ENCODE measurements around the gene CYP1B1.

CYP1B1 gene

DNA sequence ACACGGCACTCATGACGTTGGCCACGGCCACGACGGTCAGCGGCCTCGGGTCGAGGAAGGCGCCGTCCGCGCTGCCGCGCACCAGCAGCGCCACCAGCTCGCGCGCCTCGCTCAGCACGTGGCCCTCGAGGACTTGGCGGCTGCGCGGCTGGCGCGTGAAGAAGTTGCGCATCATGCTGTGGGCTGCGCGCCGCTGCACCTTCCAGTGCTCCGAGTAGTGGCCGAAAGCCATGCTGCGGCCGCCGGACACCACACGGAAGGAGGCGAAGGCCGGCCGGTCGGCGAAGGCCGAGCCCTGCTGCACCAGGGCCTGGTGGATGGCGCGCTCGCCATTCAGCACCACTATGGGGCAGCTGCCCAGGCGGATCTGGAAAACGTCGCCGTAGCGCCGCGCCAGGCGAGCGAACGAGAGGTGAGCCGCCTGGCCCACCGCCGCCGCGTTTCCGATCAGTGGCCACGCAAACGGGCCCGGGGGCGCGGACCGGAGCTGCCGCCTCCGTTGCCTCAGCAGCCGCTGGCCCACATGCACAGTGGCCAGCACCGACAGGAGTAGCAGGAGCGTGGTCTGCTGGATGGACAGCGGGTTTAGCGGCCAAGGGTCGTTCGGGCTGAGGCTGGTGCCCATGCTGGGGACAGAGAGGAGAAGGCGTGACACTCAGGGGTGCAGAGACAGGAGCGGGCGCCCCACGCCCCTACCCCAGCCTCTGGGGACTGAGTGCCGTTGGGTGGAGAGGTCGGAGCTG lies 1.0 kb downstream of the CYP1B1 start:
- peak; percentile 6 for DNase-seq

DNA sequence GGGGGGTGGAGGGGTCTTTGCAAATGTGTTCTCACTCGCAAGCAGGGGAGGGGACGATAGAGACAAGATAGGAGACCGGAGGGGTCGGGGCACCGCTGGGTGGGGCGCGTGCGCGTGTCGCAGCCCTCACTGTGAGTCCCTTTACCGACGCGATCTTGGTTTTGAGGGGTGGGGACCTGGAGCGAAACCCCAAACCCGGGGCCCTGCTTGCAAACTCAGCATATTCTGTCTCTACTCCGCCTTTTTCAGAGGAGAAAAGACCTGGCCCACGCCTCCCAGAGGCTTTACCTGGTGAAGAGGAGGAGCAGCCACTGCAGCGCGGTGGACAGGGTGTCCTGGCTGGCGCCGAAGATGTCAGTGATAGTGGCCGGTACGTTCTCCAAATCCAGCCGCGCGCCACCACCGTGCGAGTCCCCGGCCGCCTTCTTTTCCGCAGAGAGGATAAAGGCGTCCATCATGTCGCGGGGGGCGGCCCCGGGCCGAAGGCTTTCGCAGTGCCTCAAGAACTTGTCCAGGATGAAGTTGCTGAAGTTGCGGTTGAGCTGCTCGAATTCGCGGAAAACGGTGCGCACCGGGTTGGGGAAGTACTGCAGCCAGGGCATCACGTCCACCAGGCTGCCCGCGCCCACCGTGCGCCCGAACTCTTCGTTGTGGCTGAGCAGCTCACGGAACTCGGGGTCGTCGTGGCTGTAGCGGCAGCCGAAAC lies 1.7 kb downstream of the CYP1B1 start:
- DNase-seq: peak; percentile 6

DNA sequence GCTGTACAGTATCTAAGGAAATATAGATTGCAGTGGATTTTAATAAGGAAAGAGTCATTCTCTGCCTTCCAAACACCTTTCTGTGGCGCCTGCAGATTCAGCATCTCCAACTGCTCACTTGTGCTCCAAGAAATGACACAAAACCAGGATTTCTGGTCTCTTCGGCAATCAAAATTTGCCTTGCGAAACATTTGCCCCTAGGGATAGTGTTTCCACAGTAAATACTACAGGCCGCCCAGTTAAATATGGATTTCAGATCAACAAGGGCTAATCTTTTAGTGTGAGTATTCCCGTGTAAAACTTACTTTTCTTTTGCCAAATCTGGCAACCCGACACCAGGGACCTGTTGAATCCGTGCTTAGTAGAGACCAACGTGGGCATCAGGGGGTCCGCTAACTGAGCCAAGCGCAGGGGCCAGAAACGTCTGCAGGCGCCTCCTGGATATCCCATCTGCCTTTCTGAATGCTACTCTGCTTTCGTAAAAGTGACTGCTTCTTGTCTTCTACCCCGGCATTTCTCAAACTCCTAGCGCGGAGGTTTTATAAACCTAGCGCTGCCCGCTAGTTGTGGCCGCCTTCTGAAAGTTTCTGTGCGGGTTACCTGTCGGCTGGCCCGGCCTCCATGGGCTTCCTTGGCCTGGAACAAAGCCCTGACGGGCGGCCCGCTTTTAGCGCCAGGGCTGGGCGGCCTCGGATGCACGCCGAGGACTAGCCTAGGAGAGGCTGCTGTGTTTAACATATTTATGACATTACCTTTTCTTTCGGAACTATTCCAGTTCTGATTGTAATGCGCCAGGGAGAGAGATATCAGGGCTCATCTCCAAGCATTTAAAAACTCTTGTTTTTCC lies 2.5 kb downstream of the CYP1B1 start:
- no peak for DNase-seq

DNA sequence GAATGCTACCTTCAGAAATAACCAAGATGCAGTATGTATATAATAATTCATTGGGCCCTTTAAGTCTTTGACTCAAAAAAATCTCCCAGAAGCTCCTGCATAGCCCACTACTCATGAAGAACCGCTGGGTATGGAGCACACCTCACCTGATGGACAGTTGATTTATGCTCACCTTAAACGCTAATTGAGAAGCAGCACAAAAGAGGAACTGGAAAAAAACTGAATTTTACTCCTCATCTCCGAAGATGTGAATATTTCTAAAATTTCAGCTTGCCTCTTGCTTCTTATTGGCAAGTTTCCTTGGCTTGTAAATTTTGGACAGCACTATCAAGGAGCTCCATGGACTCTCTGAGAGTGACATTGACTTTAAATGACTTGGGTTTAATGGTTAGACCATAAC lies 5.5 kb downstream of the CYP1B1 start:
- DNase-seq: no peak

DNA sequence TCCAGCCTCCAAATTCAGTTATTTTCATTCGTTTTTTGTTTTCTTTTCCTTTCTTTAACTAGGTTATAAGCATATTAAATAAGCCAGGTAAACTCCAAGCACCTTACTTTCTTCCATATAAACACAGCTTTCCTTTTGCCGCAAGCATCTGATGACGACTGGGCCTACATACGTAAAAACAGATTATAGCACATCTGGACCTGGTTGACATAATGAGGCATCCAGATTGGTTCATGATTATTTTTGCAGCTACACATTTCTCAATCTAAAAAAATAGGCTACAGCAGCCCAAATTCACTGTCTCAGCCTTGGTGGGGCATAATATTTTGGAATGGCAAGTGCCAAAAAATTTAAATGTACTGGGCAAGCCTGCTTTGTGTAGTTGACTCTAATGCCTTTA lies 7.7 kb downstream of the CYP1B1 start:
- DNase-seq: no peak

DNA sequence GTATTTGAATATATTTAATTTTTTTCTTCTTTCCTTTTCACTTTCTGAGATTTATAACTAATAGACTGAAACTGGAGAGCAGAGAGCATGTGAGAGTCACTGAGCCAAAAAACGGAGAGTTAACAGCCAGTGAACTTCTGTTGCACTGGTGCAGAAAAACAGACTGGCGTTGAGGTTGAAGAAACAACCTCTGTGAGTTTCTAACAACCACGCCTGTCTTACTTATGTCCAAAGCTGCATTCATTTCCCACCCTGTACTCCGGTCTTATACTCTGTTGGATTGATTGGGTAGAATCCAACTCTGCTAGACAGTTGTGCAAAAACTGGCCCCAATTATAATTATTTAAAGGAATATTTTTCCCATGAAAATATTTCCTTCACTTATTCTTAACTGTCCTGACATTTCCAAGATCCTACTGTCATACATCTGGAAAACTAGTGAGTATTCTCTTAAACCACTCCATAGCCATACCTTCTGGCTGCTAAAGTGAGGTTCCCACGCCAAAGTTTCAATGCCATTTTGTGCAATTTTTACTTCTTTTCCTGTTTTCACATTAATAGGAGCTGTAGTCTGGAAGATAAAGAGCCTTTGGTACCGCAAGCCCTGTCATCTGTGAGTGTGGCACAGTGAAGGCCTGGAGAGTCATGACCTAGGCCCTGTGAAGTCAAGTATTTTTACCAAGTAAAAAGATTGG lies 9.4 kb downstream of the CYP1B1 start:
- DNase-seq: no peak

DNA sequence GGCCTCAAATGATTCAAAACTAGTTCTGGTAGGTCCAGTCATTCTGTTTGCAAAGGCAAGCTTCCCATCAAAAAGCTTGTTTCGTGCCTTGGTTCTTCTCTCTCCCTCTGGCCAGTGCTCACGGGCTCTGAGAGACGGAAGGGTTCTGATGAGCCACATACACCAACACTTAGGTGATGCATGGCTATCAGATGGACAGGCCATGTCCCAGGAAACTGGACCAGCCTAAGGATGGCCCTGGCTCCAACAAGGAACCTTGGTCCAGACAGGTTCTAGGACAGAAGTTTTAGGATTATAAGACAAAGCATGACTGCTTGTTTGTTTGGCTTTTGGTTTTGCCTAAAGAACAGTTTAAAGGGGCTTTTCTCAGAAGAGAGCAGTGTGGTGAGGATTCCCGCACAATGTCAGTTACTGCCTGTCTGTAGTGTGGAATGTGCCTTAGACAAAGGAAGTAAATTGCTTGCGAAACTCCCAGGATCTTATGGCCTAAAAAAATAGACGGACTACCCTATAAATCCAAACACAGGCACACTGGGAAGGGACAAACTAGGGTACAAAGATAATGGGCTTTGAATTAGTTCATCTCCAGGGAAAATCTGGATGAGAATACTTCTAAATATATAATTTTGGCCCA lies 10.3 kb downstream of the CYP1B1 start:
- DNase-seq: no peak

DNA sequence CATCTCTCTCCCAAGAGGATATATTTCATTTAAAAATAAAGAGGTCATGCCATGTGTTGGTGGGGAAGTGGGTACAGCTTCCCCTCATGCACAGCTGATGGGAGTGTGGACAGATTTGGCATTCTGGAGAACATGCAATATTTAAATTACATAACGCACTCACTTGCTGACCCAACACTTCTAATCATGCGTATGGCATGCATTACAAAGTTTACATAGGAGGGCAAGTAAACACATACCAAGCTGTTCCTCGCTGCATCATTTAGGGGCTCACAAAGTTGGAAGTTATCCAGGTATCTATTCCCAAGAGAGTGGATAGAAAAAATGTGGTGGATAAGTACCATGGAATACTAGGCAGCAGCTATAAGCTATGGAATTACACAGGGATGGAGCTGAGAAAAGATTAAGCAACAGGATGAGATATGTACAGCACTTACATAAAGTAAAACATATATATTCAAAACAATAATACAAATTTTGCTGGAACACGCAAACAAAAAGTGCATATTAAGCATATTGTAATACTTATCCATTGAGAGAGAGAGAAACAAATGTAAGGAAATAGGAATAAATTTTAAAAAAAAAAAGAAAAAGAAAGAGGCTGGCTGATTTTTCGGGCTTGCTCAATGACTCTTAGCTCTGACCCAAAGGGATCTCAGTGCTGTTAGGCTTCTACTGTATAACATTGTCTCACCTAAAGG lies 11.0 kb downstream of the CYP1B1 start:
- DNase-seq: no peak

DNA sequence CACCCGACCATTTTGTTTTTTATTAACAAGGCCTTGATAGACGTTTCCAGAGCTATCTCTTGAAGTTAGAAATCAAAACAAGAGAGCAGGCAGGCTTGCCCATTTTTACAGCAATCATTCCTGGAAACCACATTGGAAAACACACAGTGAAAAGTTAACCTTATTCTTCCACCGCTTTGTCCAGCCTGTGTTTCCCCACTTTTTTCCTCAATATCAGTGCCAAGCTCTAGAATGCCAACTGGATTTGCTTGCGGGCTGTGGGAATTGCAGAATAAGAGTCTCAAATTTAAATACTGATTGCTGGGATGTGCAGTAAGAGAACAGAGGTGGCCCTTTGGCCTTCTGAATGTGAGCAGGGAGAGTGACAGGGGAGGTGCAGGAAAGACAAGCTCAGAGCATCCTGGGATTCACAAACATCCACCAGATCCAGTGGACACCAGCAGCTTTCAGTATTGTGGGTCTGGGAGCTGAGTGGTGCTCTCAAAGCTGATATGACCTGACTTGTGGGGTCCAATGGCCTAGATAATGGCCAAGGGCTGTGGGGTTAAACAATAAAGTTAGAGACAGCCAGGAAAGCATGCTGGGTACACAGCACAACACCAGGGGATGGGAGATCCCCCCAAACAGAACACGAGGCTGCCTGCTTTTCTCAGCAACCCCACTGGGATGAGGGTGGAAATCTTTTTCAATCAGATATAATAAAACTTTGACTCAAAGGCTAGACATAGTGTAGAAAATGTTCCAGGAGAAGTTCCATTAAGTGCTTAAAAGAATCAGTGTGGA lies 15.5 kb downstream of the CYP1B1 start:
- no peak for DNase-seq

DNA sequence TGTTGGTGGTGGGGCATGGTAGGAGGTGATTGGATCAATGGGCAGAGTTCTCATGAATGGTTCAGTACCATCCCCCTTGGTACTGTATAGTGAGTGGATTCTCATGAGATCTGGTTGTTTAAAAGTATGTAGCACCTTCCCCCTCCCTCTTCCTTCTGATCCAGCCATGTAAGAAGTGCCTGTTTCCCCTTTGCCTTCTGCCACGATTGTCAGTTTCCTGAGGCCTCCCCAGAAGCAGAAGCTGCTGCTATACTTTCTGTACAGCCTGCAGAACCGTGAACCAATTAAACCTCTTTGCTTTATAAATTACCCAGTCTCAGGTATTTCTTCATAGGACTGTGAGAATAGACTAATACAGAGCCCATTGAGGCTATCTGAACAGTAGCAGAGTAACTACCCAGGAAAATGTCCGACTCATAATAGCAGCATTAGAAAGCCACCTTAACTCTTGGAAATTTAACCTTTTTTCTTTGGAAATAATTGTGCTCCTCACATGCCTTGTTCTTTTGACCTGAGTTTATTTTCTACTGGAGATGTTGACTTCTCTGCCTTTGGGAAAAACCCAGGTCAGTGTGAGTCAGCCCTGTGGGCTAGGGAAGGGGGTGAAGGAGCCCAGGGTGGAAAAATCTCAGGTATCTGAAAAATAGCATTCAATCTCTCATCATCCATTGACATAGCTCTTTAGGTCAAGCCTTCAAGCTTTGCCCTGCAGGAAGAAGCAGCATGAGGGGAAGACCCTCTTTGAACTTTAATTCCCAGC lies 18.1 kb downstream of the CYP1B1 start:
- DNase-seq: no peak

DNA sequence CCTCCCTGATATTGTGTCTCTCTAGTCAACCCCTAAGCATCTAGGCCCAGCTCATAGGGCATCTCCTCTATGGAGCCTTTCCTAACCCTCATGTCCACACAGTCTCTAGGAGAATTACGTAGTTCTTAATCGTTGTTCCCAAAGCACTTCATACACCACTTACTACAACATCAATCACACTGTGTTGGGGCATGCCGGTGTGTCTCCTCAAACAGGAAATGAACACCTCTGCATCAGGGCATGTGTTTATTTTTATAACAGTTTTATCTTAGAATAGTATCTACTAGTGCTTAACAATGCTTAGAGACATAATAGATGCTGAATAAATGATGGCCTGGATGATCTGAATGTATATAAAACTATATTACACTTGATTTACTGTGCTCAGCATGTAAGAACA lies 19.7 kb downstream of the CYP1B1 start:
- DNase-seq: no peak

DNA sequence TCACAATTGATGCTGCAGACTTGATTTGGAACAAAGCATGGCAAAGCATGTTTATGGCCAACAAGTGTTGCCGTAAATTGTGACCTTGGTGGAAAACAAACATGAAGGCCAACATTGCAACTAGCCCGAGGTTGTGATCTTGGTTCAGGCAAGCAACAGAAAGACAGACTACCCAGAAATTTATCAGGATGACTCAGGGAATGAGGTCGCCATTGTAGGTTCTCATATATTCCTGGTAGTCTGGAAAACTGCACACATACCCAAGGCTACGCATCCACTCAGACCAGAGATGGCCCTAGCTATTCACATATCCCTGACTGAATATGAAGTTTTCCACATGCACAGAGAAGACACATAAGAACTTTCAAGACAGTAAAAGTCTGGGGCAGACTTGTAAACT lies 30.1 kb downstream of the CYP1B1 start:
- no peak for DNase-seq

DNA sequence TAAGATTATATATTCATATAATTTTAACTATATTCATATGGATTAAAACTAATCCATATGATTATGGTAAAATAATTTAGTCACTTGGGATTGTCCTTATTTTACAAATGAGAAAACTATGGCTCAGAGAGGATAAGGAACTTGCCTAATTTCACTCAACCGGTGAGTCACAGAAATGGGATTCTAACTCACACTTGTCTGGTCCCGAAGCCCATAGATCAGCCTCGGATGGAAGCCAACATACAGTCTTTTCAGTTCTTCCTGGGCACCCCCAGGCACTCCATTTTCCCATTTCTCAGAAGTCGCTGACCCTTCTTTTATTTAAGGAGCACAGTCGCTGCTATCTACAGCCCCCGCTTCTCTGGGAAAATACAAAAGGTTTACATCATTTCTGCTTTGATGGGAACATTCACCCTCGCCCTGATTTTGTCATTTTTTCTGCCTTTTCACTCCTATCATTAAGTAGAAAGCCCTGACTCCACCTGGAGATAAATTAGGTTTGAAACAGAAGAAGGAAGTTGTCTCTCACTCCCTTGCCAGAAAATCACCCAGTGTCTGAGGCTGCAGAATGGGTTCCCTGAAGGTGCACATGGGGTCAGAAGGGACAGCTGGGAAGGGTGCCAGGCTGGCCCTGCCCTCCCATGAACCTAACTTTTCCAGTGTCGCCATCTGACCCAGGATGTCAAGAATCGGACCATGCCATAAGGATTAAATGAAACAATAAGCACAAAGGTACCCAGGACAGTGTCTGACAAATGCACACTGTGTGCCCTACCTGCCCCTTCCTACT lies 36.6 kb downstream of the CYP1B1 start:
- no peak for DNase-seq

DNA sequence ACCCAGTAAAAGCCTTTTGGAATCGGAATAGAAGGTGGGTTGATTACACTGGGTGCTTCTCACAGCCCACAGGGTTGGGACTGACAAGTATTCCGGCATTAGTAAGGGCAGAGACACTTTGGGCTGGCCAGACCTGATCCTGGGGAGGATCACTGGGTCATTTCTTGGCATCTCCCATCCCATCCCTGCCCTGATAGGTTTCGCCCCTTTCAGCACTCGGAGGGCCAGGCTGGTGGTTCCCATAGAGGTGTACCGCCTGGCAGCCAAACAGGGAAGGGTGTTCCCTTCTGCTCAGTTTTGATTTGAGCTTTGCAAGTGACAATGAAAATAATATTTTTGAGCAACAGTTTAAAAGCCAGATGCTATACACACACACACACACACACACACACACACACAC lies 37.3 kb downstream of the CYP1B1 start:
- DNase-seq: no peak

DNA sequence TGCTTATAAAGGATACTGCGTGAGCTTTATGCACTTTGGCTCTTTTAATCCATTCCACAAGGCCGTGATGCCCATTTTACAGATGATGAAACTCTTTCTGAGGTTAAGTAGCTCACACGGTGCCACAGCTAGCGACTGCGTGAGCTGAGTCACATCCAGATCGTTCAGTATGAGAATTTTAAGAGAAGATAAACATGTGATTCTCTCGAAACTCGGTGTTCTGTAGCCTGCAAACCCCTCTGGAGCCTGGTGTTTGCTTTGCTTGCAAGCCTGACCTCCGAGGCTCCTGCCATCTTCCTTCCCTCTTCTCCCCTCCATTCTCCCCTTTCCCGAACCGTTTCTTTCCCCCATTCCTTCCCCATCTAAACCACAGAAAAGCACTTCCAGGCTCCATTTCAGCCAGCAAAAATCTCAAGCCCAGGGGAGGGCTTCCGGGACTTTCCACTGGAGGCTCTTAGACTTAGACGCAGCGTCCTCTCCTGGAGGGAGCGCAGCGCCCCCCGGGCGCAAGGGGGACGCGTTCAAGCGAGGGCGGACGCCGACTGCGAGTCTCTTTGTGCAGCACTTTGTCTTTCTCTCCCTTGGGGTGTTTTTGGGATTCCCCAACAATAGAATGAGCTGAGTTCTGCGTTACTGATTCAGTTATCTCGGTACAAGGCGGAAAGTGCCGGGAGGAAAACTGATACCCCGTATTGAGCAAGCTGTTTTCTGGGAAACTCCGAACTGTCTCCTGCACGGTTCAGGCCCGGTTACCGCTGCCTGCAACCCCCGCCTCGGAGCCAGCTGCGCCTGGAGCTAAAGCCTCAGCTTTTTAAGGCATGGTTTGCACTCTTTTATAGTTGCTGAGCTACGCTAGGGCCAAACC lies 38.0 kb downstream of the CYP1B1 start:
- peak; percentile 5 for DNase-seq

DNA sequence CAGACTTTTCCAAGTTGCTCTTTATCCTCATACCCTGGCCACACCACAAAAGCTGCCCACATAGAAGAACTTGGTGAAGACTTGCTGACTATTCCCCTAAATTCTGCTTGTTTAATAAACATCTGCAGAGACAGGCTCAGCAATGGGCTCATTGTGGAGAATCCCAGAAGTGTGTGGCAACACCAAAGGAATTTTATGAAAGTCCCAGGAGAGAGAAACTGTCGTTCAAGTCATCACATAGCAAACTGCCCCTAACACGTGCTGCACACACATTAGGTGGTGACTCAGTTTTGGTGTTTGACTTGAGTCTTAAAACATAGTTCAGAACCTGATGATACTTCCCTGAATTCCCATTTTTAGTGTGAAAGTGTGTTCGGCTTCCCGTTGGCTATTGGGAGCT lies 38.6 kb downstream of the CYP1B1 start:
- no peak for DNase-seq

DNA sequence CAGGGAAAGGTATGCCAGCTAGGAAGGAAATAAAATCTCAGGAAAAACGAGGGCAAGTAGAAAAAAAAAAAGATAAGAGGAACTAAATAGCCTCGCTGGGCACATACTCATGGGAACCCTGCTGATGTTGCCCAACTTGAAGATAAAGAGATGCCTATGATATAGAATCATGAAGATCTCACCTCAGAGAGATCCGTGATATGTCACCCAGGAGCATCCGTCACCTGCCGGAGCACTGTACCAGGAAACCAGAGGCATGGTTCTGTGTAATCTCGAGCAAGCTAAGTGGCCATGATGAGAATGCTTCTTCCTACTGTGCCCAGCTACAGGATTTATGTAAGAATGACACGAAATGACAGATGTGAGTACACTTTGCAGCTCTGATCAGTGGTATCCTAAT lies 40.0 kb downstream of the CYP1B1 start:
- no peak for DNase-seq

DNA sequence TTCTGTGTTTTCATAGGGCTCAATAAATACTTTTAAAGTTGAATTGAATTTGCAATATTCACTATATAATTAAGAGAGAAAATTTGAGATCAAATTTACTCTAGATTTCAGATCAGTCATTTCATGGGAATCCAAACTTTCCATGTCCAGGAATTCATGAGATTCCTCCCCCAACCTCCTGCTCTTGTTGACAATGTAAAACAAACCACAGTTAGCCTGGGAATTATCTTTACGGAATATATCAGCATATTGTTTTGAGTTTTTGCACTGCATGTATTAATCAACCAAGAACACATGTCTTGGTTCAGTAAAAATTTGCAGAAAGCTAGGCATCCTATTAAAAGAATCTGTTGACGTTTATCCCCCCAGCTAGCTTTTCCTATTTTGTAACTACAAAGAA lies 42.3 kb downstream of the CYP1B1 start:
- DNase-seq: no peak

DNA sequence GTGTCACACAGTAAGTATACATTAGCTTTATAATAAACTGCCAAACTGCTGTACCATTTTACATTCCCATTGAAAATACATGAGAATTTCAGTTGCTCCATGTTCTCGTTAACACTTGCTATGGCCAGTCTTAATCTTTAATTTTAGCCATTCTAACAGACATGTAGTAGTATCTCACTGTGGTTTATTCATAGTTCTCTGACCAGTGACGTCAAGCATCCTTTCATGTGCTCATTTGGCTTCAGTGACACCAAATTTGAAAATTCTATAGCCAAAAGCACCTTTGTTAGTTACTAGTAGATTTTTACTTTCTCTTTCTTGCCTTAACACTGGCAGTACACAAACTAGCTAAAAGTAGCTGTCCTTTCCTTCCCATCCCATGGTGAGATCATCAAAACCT lies 43.0 kb downstream of the CYP1B1 start:
- DNase-seq: no peak
